ENCODE data around the gene TGFBR3.
A peak's percentile ranks its signal among the peaks of the same experiment; 100 is the strongest.

The TGFBR3 gene

DNA sequence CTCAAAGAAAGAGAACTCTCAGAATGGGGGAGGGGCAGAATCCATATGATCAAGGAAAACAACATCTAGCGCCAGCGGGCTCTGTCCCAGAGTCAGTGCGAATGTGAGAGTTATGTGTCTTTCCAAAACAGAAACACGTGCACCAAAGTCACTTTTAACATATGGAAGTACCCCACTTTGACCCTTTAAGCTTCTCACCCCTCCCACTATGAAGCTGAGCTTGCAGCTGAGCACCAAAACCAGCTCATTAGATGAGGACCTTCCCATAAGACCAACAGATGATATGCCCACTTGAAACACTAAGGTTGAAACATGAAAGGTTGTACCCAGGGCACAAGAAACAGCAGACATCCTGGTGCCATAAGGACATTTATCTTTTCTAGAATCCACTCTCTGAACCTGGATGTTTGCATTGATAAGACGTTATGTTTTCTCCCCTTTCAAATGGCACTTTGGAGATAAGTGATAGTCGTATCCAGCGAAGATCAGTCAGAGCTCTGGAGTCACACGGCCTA, 171.0 kb downstream of the TGFBR3 start:
- DNase-seq (ENCODE audit: low read depth in 3 of 3), result no peak

DNA sequence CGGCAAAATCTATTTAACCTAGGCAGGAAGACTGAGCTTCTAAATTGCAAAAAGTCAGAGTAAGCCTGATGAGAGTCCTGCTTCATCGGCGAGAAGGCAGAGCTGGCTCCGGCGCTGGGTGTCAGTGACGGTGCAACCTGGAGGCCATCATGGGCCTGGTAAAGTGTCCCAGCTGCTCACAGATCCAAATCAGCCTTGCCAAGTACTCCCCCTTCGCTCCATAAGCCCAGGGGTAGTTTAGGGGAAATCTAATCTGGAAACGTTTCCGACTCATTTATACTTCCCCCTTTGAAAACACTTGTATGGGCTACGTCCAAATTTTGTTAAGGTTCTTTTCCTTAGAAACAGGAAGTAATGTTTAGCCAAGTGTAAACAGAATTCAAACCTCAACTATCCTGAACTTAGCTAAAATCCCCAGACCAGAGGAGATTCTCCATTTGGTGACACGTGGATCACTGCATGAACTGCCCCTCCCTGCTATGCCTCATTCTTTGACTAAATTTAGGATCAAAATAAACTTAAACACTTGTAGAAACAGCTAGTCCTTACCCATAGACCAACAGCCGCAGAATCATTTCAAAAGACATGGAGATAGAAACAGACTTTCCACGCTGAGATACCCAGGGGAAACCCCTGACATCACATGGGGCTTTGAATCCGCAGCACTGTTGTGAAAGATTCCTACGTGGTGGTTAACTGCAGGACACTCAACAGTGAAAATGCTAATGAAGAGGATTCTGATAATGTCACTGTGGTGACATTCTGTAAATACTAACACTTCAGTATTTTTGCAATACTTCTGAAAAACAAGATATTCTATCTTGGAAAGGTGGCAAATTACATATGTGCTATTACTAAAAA, 172.7 kb downstream of the TGFBR3 start:
- peak; percentile 32 to 37 (median 33) for DNase-seq (ENCODE audit: low read depth in 3 of 3)

DNA sequence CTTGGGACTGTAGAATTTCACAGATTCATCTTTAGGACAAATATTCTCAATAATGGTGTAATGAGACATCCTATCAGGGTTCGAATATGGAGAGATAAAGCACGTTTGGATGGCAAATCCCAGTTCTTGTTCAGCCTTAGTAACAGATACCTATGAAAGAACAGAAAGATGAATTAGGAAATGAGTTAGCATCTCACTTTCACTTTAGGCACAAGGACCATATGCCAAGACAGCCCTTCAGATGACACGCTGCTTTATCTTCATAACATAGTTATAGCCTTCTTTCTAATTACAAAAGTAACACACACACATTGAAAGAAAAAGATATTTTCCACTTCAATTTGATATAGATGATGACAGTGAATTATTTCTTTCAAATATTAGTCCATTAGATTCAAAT, 173.6 kb downstream of the TGFBR3 start:
- DNase-seq (ENCODE audit: low read depth in 3 of 3), result no peak

DNA sequence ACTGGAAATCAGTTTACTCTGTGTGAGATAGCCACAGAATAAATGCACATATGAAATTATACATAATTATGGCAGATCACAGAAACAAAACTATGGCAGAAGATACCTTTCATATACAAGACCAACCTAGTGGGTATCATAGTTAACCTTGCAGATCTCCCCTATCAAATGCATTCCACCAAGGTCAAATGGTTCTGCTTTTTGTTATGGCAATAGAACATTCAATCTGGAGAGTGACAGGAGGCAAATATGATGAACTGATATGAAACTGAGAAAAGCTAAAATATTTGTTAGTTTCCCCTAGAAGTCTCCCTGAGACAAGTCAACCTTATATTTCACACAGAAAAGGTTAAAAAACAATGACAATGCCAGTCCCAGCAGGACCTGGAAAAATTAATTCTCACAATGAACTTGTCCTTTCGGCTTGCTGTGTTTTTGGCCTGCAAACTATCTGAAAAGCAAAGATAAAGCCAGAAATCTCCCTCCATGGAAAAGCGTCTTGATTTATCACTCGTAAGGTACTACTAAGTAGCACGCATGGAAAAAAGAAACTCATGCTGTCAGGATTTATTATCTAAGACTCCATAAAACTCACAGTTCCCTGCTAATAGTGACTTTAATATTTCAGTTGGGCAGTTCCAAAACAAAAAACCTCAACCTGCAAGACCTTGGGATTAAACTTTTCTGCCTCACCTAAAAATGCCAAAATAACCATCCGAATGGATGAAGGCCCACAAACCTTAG, 174.3 kb downstream of the TGFBR3 start:
- DNase-seq (ENCODE audit: low read depth in 3 of 3), result no peak

DNA sequence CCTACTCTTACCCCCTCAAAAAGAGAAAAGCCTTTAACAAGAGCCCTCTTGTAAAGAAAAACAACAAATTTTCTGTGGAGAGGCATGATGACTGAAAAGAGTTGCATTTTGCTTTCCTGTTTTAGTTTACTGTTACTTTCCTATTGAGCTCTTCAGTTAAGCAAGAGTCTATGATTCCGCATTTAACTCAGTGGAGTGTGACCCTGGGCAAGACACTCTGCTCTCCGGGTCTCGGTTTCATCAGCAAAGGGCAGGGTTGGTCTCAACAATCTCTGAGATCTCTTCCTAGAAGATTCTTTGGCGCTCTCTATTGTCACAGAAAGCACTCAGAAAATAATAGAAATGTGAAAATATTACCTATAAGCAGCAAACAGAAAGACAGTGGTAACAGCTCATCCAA, 175.7 kb downstream of the TGFBR3 start:
- DNase-seq (ENCODE audit: low read depth in 3 of 3), result no peak

DNA sequence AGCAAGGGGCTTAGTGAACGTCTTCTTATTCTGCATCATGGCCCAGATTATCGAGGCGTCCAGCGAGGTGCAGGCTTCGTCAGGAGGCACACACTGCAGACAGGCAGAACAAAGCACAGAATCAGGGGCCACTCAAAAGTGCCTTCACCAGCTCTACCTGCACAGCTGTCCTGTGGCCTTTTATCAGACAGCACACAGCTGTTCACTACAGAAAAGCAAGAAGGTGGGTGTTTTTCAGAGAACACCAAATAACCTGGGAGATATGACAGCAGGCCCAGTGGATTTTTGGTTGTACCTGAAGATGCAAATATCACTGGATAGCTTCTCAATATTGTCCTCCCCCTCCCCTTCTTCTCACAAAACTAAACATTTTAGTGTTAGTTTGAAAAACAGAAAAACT, 177.3 kb downstream of the TGFBR3 start:
- DNase-seq (ENCODE audit: low read depth in 3 of 3), result no peak

DNA sequence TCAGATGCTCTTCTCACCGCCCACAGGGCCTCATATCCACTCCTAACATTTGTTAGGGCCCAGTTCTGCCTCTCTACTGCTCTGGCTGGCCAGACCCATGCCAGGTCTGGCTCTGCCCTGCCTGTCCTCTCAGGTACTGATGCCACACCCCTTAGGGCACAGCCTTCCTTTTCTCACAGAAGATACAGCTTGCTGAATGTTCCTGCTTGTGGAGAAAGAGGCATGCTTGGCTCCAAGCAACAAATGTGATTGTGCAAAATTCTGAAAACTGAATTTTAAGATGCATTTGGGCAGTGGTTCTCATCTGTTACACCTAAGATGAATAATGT, 178.1 kb downstream of the TGFBR3 start:
- DNase-seq (ENCODE audit: low read depth in 3 of 3), result no peak

DNA sequence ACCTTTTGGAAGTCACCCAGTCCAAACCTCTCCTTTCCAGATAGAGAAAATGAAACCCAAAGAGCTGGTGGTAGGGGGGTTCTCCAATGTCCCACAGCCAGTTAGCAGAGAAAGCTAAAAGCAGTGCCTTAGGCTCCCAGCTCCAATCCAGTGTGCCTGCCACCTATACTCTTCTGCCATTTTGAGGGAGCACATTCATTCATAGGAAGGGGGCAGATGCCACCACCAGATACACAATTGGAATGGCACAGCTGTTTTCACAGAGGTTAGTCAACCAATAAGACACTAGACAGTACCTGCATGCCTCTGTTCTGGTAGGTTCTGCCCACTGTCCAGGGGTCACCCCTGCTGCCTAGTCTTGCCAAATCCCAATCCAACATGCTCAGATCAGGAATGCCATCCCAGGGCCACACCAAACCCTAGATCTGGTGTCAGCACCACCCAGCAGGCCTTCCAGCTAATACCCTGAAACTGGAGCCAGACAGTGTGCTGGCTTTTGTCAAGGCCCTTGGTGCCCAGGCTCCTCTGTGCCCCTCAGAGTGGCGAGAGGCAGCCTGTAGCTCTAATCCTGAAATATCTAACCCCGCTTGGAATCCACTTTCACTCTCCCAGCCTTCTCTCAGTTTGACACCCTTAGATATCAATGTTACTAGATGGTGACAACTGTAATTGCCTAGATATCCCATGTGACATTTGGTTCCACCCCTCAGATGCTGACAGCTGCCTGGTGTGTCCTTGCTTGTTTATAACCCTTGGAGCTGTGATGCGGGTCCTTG, 178.6 kb downstream of the TGFBR3 start:
- DNase-seq (ENCODE audit: low read depth in 3 of 3), result no peak

DNA sequence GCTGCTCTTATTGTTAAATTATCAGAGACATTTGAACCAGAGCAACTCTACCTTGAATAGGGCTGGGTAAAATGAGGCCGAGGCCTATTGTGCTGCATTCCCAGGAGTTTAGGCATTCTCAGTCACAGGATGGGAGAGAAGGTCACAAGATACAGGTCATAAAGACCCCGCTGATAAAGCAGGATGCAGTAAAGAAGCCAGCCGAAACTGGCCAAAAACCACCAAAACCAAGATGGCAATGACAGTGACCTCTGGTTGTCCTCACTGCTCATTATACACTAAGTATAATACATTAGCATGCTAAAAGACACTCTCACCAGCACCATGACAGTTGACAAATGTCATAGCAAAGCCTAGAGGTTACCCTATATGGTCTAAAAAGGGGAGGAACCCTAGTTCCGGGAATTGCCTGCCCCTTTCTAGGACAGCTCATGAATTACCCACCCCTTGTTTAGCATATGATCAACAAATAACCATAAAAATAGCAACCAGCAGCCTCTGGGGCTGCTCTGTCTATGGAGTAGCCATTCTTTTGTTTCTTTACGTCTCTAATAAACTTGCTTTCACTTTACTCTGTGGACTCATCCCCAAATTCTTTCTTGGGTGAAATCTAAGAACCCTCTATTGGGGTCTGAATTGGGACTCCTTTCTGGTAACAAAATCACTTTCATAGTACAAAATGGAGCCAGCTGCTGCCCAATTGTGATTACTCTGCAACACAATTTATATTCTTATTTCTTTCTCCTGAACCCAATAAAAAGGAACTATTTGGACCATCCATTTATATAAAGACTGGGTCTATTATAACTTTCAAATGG, 179.6 kb downstream of the TGFBR3 start:
- DNase-seq (ENCODE audit: low read depth in 3 of 3), result no peak

DNA sequence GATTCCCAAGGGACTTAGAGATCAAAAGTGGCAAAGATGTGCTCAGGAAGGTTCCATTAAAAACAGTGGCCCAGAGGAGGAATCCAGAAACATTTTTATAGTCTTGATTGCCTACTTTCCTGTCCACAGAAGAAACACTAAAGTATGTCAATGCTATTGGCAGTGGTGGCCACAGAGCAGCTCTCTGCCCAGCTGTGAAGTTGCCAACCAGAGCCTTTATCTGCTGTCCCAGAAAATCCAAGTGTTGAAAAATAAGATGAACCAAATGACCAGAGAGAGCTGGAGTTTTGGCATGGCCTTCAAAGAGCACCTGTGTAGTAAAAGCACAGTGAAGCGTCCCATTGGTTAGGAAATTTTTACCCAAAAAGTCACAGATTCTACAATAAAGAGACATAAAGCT, 181.2 kb downstream of the TGFBR3 start:
- no peak for DNase-seq (ENCODE audit: low read depth in 3 of 3)

DNA sequence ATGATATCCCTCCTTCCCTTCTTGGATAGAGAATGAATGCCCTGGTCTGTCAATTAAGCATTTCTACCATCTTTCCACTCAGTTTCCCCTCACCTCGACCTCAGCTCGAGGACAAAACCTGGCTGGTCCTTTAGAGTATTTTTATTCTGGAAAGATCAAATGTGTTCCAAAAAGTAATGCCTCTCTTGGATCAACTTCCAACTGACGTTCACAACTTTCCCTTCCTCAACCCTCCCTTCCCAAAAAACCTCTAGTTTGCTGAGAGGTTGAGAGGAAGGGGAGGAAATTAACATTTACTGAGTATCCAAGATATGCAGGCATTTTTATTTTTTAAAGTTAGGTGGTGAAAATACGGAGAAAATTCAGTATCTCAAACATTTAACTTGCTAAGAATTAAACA, 182.9 kb downstream of the TGFBR3 start:
- no peak for DNase-seq (ENCODE audit: low read depth in 3 of 3)

DNA sequence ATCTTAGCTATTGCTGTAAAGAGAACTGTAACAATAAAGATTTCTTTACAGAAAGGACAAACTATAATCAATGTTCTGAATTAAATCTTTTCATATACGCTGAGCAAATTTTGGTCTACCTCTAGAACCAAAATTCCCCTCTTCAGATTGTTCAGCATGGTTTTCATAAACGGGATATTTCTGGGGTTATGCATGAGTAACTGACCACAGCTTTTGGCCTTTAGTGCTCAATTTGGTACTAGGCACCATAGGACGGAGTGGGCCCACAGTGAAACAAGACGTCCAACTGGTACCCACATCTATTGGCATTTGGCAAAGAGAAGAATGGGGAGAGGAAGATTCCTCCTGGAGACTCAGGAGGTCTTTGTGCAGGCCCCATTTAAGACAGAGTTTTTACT, 184.5 kb downstream of the TGFBR3 start:
- no peak for DNase-seq (ENCODE audit: low read depth in 3 of 3)

DNA sequence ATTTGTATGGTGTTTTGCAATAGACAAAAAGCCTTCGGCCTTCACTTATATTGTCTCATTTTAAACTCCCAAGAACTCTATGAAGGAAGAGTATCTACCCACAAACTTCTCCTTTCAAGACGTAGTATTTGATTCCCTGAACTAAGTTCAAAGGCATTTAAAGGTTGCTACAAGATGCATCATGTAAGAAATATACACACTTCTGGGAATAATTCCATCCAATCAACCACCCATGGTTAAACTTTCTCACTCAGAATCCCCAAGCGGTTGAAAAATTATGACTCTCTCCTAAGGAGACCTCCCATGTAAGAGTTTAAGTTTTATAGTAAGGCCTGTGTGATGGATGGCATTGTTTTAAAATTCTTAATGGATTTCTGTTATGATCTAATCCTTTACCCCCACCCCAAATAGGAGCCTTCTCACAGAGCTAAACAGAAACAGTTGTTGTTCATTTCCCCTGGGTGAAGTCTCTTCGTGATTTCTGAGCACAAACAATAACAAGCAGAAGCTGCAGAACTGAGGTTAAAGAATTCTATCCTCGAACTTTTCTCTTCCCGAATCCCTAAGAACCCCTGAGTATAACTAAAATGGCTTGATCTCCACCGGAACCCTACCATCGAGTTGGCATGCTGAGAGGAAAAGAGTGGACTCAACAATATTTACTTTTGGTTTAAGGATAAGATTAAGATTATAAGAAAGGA, 185.0 kb downstream of the TGFBR3 start:
- no peak for DNase-seq (ENCODE audit: low read depth in 3 of 3)

DNA sequence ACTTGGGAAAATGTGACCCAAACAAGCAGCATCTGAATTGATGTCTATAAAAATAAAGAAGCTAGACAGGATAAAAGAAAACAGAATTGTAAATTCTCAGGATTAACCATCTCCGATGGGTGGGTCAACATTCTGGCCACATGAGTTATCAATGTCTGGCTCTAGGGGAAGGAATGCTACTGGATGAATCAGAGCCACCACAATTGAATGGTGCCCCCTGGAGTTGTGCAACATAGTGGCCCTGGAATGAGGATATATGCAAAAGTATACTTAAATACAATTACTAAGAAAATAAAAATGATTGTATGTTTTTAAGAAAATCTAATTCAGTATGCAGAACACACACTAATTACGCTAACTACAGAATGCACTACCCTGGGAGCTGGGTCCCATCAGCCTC, 185.6 kb downstream of the TGFBR3 start:
- DNase-seq (ENCODE audit: low read depth in 3 of 3), result no peak

DNA sequence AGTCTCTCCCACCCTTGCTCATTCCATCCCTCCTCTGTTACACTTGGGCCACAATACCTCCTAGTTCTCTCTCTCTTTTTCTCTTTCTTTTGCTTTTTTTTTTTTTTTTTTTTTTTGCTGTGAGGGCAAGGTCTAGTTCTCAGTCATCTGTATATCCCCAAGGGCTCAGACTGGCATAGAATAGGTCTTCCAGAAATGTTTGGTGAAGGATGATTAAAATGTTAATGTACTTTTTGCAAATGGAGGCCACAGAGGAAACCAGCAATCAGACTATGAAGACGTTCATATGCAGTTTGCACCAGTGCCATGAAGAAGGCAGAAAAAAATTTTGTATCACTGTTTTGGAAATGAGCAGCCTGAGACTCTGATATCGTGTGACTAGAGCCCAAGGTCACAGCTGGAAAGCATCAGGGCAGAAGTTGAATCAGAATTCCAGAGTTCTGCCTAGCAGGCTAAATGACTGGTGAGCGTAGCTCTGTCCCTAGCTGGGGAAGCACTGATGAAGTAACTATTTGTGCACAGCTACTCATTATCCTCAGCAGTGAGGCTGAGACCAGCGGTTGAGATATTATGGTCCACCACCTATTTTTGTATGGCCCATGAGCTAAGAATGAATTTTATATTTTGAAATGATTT, 186.5 kb downstream of the TGFBR3 start:
- DNase-seq (ENCODE audit: low read depth in 3 of 3), result no peak

DNA sequence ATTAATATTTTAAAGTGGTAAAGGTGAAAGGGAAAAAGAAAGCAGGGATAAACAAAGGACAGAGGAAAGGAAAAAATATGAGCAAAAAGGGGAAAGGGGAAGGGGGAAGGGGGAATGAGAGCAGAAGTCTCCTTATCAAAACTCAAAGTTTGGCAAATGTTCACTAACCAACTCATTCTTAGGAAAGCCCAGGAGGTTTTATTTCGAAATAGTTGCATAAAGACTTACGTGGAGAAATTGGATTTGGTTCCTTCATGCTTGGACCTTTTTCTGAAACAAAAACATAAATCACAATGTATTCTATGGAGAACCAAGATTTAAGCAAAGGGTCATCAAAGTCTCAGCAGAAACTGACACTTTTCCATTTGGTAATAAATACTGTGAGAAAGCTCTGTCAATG, 188.1 kb downstream of the TGFBR3 start:
- no peak for DNase-seq (ENCODE audit: low read depth in 3 of 3)

DNA sequence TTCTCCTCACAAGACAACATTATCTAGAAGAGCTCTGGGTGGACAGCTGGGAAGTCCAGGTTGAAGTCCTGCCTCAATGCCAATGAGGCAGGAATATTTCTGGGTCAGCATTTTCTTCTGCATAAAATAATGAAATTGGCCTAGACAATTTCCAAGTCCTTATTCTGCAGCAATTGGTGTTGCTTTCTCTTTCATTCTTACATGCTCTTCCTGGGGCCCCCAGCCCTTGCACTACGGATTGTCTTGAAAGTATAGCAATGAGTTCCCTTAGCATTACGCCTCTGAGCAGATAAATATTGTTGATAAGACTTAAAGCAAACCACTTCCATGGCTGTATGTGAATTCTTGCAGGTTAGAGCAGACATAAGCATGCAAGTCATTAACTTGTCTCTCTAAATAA, 188.5 kb downstream of the TGFBR3 start:
- DNase-seq (ENCODE audit: low read depth in 3 of 3), result peak in 2 of 3 donors; percentile 30 to 47

DNA sequence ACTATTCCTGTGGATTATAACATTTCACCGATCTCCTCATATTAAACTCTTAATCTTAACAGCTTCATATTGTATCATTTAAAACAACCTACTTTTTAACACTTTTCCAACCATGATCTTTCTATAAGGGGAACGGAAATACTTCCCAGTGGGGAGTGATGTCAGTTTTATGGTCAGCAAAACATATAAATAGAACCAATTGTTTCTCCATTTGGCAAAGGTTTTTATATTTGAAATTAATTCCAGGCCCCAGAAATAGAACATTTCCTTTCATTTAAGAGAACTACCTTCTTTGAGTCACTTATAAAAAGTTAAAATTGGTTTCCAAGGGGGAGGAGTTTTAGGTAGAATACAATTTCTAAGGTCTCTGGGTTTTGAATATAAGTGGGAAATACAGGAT, 189.6 kb downstream of the TGFBR3 start:
- DNase-seq (ENCODE audit: low read depth in 3 of 3), result no peak

DNA sequence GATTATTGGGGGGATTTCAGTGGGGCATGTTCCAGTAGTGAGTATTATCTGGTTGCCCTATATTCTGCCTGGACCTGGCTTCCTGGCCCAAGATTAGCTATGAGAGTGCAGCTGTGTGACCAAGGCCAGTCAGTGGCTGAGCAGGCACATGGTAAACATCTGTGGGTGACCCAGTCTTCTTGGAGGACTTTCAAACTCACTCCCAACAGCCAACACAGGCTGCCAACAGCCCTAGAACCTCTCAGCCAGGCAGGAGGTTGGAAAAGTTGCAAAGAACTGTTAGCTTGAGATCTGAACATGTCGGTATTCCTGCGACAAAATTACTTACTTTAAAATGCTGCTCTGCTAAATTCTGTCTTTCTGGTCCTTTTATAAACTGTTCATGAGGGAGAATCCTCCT, 192.4 kb downstream of the TGFBR3 start:
- no peak for DNase-seq (ENCODE audit: low read depth in 3 of 3)

DNA sequence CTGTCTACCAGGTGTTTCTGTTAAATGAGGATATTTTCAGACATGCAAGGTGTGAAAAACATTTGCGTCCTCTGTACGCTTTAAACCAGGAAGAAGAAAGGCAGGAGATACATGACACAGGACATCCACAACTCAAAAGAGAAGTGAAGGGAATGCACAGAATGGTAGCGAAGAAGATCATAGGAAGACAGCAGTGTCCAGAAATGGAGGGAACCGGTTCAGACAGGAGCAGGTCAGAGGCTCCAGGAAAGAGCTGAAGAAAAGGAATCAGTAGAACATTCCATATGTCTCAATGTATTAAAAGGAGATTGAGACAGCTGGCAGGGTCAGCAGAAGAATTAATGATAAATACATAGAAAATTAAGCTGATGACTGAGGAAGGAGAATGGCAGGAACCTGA, 194.4 kb downstream of the TGFBR3 start:
- no peak for DNase-seq (ENCODE audit: low read depth in 3 of 3)
